Measurements from ENCODE around the gene RMC1.
"Not testable (repeated sequence)": the region's sequence is repeated elsewhere in the genome, so short reads cannot be mapped to it uniquely, and the experiment has no call there.

RMC1 gene

GRCh38 chr18:23532848-23533247 is 29.5 kb downstream of the RMC1 start:
- no peak for DNase-seq (ENCODE audit: low read depth)

GRCh38 chr18:23534276-23534675 is 31.0 kb downstream of the RMC1 start:
- no peak for DNase-seq (ENCODE audit: low read depth)

- DNase-seq (ENCODE audit: low read depth), result no peak
Observed at GRCh38 chr18:23536204-23536603, 32.9 kb downstream of the RMC1 start.

- DNase-seq (ENCODE audit: low read depth), result no peak
Observed at GRCh38 chr18:23537274-23537673, 34.0 kb downstream of the RMC1 start.

- no peak for DNase-seq (ENCODE audit: low read depth)
Observed at GRCh38 chr18:23538001-23538400, 34.7 kb downstream of the RMC1 start.

GRCh38 chr18:23538870-23539269 is 35.6 kb downstream of the RMC1 start:
- DNase-seq (ENCODE audit: low read depth), result no peak

- no peak for DNase-seq (ENCODE audit: low read depth)
Observed at GRCh38 chr18:23539296-23539695, 36.0 kb downstream of the RMC1 start.

GRCh38 chr18:23539911-23540525 is 36.7 kb downstream of the RMC1 start:
- DNase-seq (ENCODE audit: low read depth), result no peak

- no peak for DNase-seq (ENCODE audit: low read depth)
Observed at GRCh38 chr18:23540867-23541266, 37.6 kb downstream of the RMC1 start.

- DNase-seq (ENCODE audit: low read depth), result no peak
Observed at GRCh38 chr18:23541349-23542093, 38.2 kb downstream of the RMC1 start.

GRCh38 chr18:23542461-23542860 is 39.1 kb downstream of the RMC1 start:
- DNase-seq (ENCODE audit: low read depth), result no peak

GRCh38 chr18:23545247-23545789 is 42.0 kb downstream of the RMC1 start:
- no peak for DNase-seq (ENCODE audit: low read depth)

GRCh38 chr18:23547306-23547705 is 44.0 kb downstream of the RMC1 start:
- no peak for DNase-seq (ENCODE audit: low read depth)

GRCh38 chr18:23547846-23548245 is 44.5 kb downstream of the RMC1 start:
- no peak for DNase-seq (ENCODE audit: low read depth)

GRCh38 chr18:23548275-23548674 is 45.0 kb downstream of the RMC1 start:
- DNase-seq (ENCODE audit: low read depth), result no peak

GRCh38 chr18:23548719-23549118 is 45.4 kb downstream of the RMC1 start:
- DNase-seq (ENCODE audit: low read depth), result no peak

GRCh38 chr18:23550898-23551297 is 47.6 kb downstream of the RMC1 start:
- no peak for DNase-seq (ENCODE audit: low read depth)

- DNase-seq (ENCODE audit: low read depth), result no peak
Observed at GRCh38 chr18:23551978-23552377, 48.7 kb downstream of the RMC1 start.

GRCh38 chr18:23552505-23552904 is 49.2 kb downstream of the RMC1 start:
- no peak for DNase-seq (ENCODE audit: low read depth)

GRCh38 chr18:23553887-23554286 is 50.6 kb downstream of the RMC1 start:
- no peak for DNase-seq (ENCODE audit: low read depth)

- no peak for DNase-seq (ENCODE audit: low read depth)
Observed at GRCh38 chr18:23556145-23556780, 53.0 kb downstream of the RMC1 start.

GRCh38 chr18:23557511-23557910 is 54.2 kb downstream of the RMC1 start:
- not testable (repeated sequence) for DNase-seq (ENCODE audit: low read depth)

GRCh38 chr18:23560186-23560585 is 56.9 kb downstream of the RMC1 start:
- DNase-seq (ENCODE audit: low read depth), result no peak

All from activated T-cell treated with anti-CD3 and anti-CD28 coated beads for 24 hours (primary cell).